ENCODE results near the gene NSUN2. TPM values are rescaled to one million over a fixed set of nuclear protein-coding genes. Genes with fewer than 3 reads are reported as not detected.

The NSUN2 gene
- total and polyA plus RNA-seq, 4 donors: 36.6 to 52.7 (median 44.1) TPM

GRCh38 chr5:6603643-6604042 is 29.2 kb downstream of the NSUN2 start:
- Histone ChIP-seq H3K27ac (ENCODE audit: low read depth in 1 of 2, low read length in 1 of 2) (no peak overlapping the region), H3K9ac (ENCODE audit: insufficient read depth in 1 of 2, low read length in 2 of 2) (no peak overlapping the region), H3K36me3 (ENCODE audit: control insufficient read depth in 4 of 4, insufficient read depth in 4 of 4, low read length in 4 of 4) (peaks cover 33 to 61% (median 49%) of the 10 kb centered on the region in 4 donors), H3K4me1 (ENCODE audit: control insufficient read depth in 5 of 5, insufficient read depth in 5 of 5, low read length in 5 of 5) (no peaks in the 10 kb centered on the region), H3K27me3 (ENCODE audit: control insufficient read depth in 3 of 3, insufficient read depth in 3 of 3, low read length in 2 of 3) (no peaks in the 10 kb centered on the region), H3K9me3 (ENCODE audit: control insufficient read depth in 4 of 4, insufficient read depth in 3 of 4, low read length in 3 of 4) (no peaks in the 10 kb centered on the region), H3K4me3 (no peak overlapping the region)
- DNase-seq: no peak
- ATAC-seq (ENCODE audit: insufficient read depth, low FRiP score): no peak
- WGBS, 2 donors: 81 to 87% methylated on average over 5 of the region's 5 CpGs
- TF ChIP-seq CTCF (IDR thresholded peaks at IDR 0.05; ENCODE audit: control extremely low read depth, extremely low read depth): no peak

GRCh38 chr5:6602441-6602840 is 30.4 kb downstream of the NSUN2 start:
- 94 to 99% methylated on average over 7 of the region's 7 CpGs for WGBS, 2 donors
- H3K9ac ChIP-seq (ENCODE audit: insufficient read depth in 1 of 2, low read length in 2 of 2): no peak overlapping the region
- no peak overlapping the region for H3K4me3 ChIP-seq
- H3K4me1 ChIP-seq (ENCODE audit: control insufficient read depth in 5 of 5, insufficient read depth in 5 of 5, low read length in 5 of 5): no peaks in the 10 kb centered on the region
- peaks cover 33 to 61% (median 43%) of the 10 kb centered on the region in 4 donors for H3K36me3 ChIP-seq (ENCODE audit: control insufficient read depth in 4 of 4, insufficient read depth in 4 of 4, low read length in 4 of 4)
- H3K27ac ChIP-seq (ENCODE audit: low read depth in 1 of 2, low read length in 1 of 2): no peak overlapping the region
- H3K27me3 ChIP-seq (ENCODE audit: control insufficient read depth in 3 of 3, insufficient read depth in 3 of 3, low read length in 2 of 3): no peaks in the 10 kb centered on the region
- no peak for TF ChIP-seq CTCF (IDR thresholded peaks at IDR 0.05; ENCODE audit: control extremely low read depth, extremely low read depth)
- DNase-seq (no peak), ATAC-seq (ENCODE audit: insufficient read depth, low FRiP score) (no peak)
- H3K9me3 ChIP-seq (ENCODE audit: control insufficient read depth in 4 of 4, insufficient read depth in 3 of 4, low read length in 3 of 4): no peaks in the 10 kb centered on the region

GRCh38 chr5:6601816-6602215 is 31.0 kb downstream of the NSUN2 start:
- H3K9ac ChIP-seq (ENCODE audit: insufficient read depth in 1 of 2, low read length in 2 of 2): no peak overlapping the region
- ATAC-seq (ENCODE audit: insufficient read depth, low FRiP score): no peak
- no peaks in the 10 kb centered on the region for H3K4me1 ChIP-seq (ENCODE audit: control insufficient read depth in 5 of 5, insufficient read depth in 5 of 5, low read length in 5 of 5)
- H3K4me3 ChIP-seq: no peak overlapping the region
- no peaks in the 10 kb centered on the region for H3K9me3 ChIP-seq (ENCODE audit: control insufficient read depth in 4 of 4, insufficient read depth in 3 of 4, low read length in 3 of 4)
- WGBS, 2 donors: 96 to 97% methylated on average over 11 of the region's 11 CpGs
- no peak for TF ChIP-seq CTCF (IDR thresholded peaks at IDR 0.05; ENCODE audit: control extremely low read depth, extremely low read depth)
- H3K27ac ChIP-seq (ENCODE audit: low read depth in 1 of 2, low read length in 1 of 2): no peak overlapping the region
- H3K36me3 ChIP-seq (ENCODE audit: control insufficient read depth in 4 of 4, insufficient read depth in 4 of 4, low read length in 4 of 4): peaks cover 30 to 58% (median 39%) of the 10 kb centered on the region in 4 donors
- H3K27me3 ChIP-seq (ENCODE audit: control insufficient read depth in 3 of 3, insufficient read depth in 3 of 3, low read length in 2 of 3): no peaks in the 10 kb centered on the region
- DNase-seq: no peak

- Histone ChIP-seq H3K27me3 (ENCODE audit: control insufficient read depth in 3 of 3, insufficient read depth in 3 of 3, low read length in 2 of 3) (no peaks in the 10 kb centered on the region), H3K4me1 (ENCODE audit: control insufficient read depth in 5 of 5, insufficient read depth in 5 of 5, low read length in 5 of 5) (no peaks in the 10 kb centered on the region), H3K36me3 (ENCODE audit: control insufficient read depth in 4 of 4, insufficient read depth in 4 of 4, low read length in 4 of 4) (peaks cover 33 to 59% (median 38%) of the 10 kb centered on the region in 4 donors), H3K4me3 (no peak overlapping the region), H3K9ac (ENCODE audit: insufficient read depth in 1 of 2, low read length in 2 of 2) (no peak overlapping the region), H3K27ac (ENCODE audit: low read depth in 1 of 2, low read length in 1 of 2) (no peak overlapping the region), H3K9me3 (ENCODE audit: control insufficient read depth in 4 of 4, insufficient read depth in 3 of 4, low read length in 3 of 4) (no peaks in the 10 kb centered on the region)
- WGBS, 2 donors: 93 to 98% methylated on average over 11 of the region's 11 CpGs
- DNase-seq (no peak), ATAC-seq (ENCODE audit: insufficient read depth, low FRiP score) (no peak)
- no peak for TF ChIP-seq CTCF (IDR thresholded peaks at IDR 0.05; ENCODE audit: control extremely low read depth, extremely low read depth)
Measured at GRCh38 chr5:6601271-6601670, 31.6 kb downstream of the NSUN2 start.
